ENCODE data around the gene EXOC1L.

Gene EXOC1L, protein sequence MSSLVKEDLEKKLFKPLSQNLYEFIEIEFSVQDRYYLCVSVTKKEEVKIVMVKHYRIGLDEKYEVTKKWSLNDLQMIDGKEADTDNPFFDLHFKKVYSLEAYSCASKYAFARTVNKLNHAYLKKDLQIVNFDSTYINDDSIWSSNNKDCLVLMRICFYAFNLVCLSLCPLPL

DNA sequence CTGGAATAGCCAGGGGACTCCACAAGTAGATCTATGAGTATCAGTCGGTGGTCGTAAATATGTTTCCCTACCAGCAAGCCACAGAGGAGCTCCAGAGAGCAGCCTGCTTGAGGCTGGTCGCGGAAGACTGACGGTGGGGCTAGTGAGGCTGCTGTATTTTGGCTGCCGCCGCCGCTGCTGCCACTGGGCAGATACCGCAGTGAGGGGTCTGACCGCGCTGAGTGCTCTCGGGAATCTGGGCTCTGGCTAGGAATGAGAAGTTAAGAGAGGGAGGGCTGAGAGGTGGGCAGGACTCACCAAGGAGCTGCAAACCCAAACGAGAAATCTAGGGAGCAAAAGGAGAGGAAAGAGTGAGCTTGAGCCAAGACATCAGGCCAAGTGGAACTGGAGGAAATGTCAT, at the start of gene EXOC1L:
EXOC1L (plus strand) TSS at position 157 of the 400 bp plus-strand sequence; CDS start at position 394, 237 bp downstream.
- no peak within 1 kb of the TSS for H3K27ac ChIP-seq
- H3K4me3 ChIP-seq (ENCODE audit: low read depth, low read length): no peak within 1 kb of the TSS
- no peaks in the 10 kb centered on the region for H3K9me3 ChIP-seq (ENCODE audit: severe bottlenecking)
- no peaks in the 10 kb centered on the region for H3K36me3 ChIP-seq
- no peaks in the 10 kb centered on the region for H3K27me3 ChIP-seq (ENCODE audit: insufficient read depth, low read depth, severe bottlenecking)
- DNase-seq: no peak
- TF ChIP-seq, protein P1, sequence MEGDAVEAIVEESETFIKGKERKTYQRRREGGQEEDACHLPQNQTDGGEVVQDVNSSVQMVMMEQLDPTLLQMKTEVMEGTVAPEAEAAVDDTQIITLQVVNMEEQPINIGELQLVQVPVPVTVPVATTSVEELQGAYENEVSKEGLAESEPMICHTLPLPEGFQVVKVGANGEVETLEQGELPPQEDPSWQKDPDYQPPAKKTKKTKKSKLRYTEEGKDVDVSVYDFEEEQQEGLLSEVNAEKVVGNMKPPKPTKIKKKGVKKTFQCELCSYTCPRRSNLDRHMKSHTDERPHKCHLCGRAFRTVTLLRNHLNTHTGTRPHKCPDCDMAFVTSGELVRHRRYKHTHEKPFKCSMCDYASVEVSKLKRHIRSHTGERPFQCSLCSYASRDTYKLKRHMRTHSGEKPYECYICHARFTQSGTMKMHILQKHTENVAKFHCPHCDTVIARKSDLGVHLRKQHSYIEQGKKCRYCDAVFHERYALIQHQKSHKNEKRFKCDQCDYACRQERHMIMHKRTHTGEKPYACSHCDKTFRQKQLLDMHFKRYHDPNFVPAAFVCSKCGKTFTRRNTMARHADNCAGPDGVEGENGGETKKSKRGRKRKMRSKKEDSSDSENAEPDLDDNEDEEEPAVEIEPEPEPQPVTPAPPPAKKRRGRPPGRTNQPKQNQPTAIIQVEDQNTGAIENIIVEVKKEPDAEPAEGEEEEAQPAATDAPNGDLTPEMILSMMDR (IDR thresholded peaks at IDR 0.05; ENCODE audit: low read depth, low read length): no peak

DNA sequence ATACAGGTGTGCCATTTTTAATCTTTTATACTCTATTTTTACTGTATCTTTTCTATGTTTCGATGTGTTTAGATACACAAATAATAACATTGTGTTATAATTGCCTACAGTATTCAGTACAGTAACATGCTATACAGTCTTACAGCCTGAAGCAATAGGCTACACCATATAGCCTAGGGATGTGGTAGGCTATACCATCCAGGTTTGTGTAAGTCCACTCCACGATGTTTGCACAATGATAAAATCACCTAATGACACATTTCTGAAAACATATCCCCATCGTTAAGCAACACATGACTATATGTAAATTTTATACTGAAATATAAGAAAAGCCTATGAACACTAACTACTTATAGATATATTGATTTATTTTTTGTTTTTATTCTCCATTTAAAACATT, 48.9 kb upstream of the EXOC1L start:
- TF ChIP-seq, protein P1 (IDR thresholded peaks at IDR 0.05; ENCODE audit: low read depth, low read length): no peak
- no peak overlapping the region for H3K4me3 ChIP-seq (ENCODE audit: low read depth, low read length)
- H3K9me3 ChIP-seq (ENCODE audit: severe bottlenecking): no peaks in the 10 kb centered on the region
- H3K27me3 ChIP-seq (ENCODE audit: insufficient read depth, low read depth, severe bottlenecking): no peaks in the 10 kb centered on the region
- DNase-seq: no peak
- no peaks in the 10 kb centered on the region for H3K36me3 ChIP-seq
- H3K27ac ChIP-seq: no peak overlapping the region

DNA sequence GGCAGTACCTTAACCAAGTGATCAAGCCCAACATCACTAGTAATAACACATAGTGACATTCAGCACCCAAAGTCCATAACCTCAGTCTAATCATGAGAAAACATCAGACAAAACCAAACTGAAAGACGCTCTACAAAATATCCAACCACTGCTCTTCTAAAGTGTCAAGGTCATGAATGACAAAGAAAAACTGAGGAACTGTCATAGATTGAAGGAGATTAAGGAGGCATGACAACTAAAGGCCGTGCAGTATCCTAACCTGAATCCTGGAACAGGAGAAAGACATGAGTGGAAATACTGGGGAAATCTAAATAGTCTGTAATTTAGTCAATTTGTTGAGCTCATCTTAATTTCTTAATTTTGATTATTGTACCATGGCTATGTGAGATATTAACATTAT, 38.2 kb upstream of the EXOC1L start:
- no peak overlapping the region for H3K27ac ChIP-seq

DNA sequence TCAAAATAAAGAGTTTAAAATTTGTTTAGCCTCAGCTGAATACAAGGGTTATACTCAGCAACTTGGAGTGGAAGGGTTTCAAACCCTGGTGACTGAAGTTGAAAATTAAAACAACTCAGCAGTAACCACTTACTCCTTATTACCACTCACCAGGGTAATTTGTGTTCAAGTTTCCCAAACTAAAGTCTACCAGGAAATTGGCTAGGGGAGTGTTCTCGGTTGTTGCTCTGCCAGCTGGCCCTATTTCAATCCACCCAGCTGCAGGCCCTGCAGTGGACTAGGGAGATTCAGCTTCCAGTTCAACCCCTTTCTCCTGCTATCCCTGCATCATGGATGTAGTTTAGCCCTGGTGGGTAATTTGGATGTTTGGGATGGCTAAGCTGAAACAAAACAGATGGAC, 37.8 kb upstream of the EXOC1L start:
- Histone ChIP-seq H3K36me3 (no peaks in the 10 kb centered on the region), H3K27me3 (ENCODE audit: insufficient read depth, low read depth, severe bottlenecking) (no peaks in the 10 kb centered on the region), H3K4me3 (ENCODE audit: low read depth, low read length) (no peak overlapping the region), H3K27ac (no peak overlapping the region), H3K9me3 (ENCODE audit: severe bottlenecking) (no peaks in the 10 kb centered on the region)
- TF ChIP-seq, protein P1 (IDR thresholded peaks at IDR 0.05; ENCODE audit: low read depth, low read length): no peak
- DNase-seq: no peak

More for the DNA sequence above, 38.2 kb upstream of the EXOC1L start:
- no peaks in the 10 kb centered on the region for H3K27me3 ChIP-seq (ENCODE audit: insufficient read depth, low read depth, severe bottlenecking)
- H3K4me3 ChIP-seq (ENCODE audit: low read depth, low read length): no peak overlapping the region
- TF ChIP-seq, protein P1 (IDR thresholded peaks at IDR 0.05; ENCODE audit: low read depth, low read length): no peak
- H3K36me3 ChIP-seq: no peaks in the 10 kb centered on the region
- H3K9me3 ChIP-seq (ENCODE audit: severe bottlenecking): no peaks in the 10 kb centered on the region
- no peak for DNase-seq

DNA sequence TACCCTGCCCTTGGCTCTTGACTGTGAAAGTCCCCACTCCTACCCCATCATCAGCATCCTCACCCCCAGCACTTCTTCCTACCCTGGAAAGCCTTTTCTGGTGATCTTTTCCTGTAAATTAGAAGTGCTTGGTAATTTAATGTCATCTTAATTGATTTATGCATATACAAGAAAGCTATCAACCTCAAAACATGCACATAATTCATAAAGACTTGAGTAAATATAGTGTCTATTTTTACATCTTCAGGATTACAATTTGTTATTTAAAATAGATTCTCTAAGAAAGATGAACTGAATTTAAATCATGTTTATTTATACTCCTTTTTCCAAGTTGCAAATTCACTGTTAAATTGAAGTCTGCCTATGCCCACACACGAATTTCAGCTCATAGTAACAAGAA, 36.0 kb upstream of the EXOC1L start:
- no peak for DNase-seq
- no peaks in the 10 kb centered on the region for H3K36me3 ChIP-seq
- TF ChIP-seq, protein P1 (IDR thresholded peaks at IDR 0.05; ENCODE audit: low read depth, low read length): no peak
- no peak overlapping the region for H3K4me3 ChIP-seq (ENCODE audit: low read depth, low read length)
- no peaks in the 10 kb centered on the region for H3K9me3 ChIP-seq (ENCODE audit: severe bottlenecking)
- H3K27me3 ChIP-seq (ENCODE audit: insufficient read depth, low read depth, severe bottlenecking): no peaks in the 10 kb centered on the region
- H3K27ac ChIP-seq: no peak overlapping the region

DNA sequence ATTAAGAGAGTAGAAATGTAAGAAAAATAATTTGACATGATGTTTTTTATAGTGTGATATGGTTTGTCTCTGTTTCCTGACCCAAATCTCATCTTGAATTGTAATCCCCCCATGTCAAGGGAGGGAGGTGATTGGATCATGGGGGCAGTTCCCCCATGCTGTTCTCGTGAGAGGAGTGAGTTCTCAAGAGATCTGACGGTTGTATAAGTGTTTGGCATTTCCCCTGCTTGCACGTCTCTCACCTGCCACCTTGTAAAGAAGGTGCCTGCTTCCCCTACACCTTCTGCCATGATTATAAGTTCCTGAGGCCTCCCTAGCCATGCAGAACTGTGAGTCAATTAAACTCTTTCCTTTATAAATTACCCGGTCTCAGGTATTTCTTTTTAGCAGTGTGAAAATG, 34.8 kb upstream of the EXOC1L start:
- no peaks in the 10 kb centered on the region for H3K36me3 ChIP-seq
- H3K27me3 ChIP-seq (ENCODE audit: insufficient read depth, low read depth, severe bottlenecking): no peaks in the 10 kb centered on the region
- no peak overlapping the region for H3K4me3 ChIP-seq (ENCODE audit: low read depth, low read length)
- H3K9me3 ChIP-seq (ENCODE audit: severe bottlenecking): no peaks in the 10 kb centered on the region
- H3K27ac ChIP-seq: no peak overlapping the region
- DNase-seq: no peak
- TF ChIP-seq, protein P1 (IDR thresholded peaks at IDR 0.05; ENCODE audit: low read depth, low read length): no peak

All from WERI-Rb-1 (cell line).